Type B pancreatic cell (in vitro differentiated cells): ENCODE data around the gene SEMA3D. TPM values are rescaled to one million over a fixed set of nuclear protein-coding genes. Genes with fewer than 3 reads are reported as not detected.

Experiments used
- DNase-seq: peaks from one replicate; pipeline ENCODE4 v3.0.0; 2021; ENCODE audit warnings: mixed read lengths; ENCODE audit not compliant: unreplicated experiment; ENCODE audit errors: extremely low spot score
- H3K27ac Mint-ChIP-seq: 2 replicates; pipeline ENCODE4 v1.8.0; 2021; ENCODE audit warnings: mild to moderate bottlenecking, mixed read lengths
- H3K27me3 Mint-ChIP-seq: 2 replicates; pipeline ENCODE4 v1.8.0; 2021; ENCODE audit warnings: mixed read lengths
- H3K36me3 Mint-ChIP-seq: 2 replicates; pipeline ENCODE4 v1.8.0; 2021; ENCODE audit warnings: mixed read lengths
- H3K4me1 Mint-ChIP-seq: one replicate; pipeline ENCODE4 v1.8.0; 2021; ENCODE audit warnings: mixed read lengths; ENCODE audit not compliant: unreplicated experiment
- H3K4me3 Mint-ChIP-seq: 2 replicates; pipeline ENCODE4 v1.8.0; 2021; ENCODE audit warnings: mild to moderate bottlenecking, mixed read lengths
- H3K9me3 Mint-ChIP-seq: 2 replicates; pipeline ENCODE4 v1.8.0; 2021; ENCODE audit warnings: mixed read lengths
- total RNA-seq: library from RNA; stranded (reverse); gene quantifications from 2 replicates; pipeline ENCODE4 v1.2.1, GENCODE V29; 2021; ENCODE audit warnings: low replicate concordance
- TF ChIP-seq, protein P1 (sequence below): fragments of 200-600 bp; sonication (generic); conservative IDR thresholded peaks from 2 replicates; pipeline ENCODE4 v1.5.0; 2021; ENCODE audit warnings: antibody characterized with exemption, mild to moderate bottlenecking

SEMA3D gene
- total RNA-seq, 1 donor from 2014 or later = 52.9 TPM

DNA sequence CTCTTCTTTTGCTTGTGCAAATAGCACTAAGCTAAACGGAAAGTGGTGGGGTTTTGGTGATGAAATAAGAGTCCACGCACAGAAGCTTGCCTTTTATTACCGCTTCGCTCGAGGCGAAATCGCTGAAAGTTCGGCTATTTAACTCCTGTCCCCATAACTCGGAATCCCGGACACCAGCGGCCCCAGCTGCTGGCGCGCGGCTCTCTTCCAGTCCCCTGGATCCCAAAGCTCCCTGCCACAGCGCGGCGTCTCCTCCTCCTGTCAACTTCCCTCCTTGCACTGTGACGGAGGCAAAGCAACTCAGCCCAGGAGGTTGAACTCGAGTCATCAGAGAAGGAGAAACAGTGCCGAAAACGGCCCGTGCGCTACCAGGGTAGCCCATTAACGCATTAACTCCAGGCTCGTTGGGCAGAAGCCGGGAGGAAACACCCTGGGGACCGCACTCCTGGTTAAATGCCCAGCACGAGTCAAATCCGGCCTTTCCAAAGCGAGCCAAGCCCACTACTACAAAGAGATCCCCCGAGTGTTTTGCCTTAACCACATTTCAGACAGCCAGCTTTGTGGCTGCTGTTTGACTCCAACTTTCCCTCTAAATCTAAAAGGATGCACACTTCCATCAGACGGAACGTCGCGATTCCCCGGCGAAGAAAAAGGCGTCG lies 1.3 kb downstream of the SEMA3D start:
- Mint-ChIP-seq H3K27ac (peak overlapping the region; percentile 83), H3K9me3 (no peaks in the 10 kb centered on the region), H3K36me3 (peaks cover 18% of the 10 kb centered on the region), H3K4me1 (peaks cover 18% of the 10 kb centered on the region), H3K27me3 (peaks cover 29% of the 10 kb centered on the region), H3K4me3 (peak overlapping the region; percentile 91)
- DNase-seq = peak; percentile 69
- TF ChIP-seq, protein P1, sequence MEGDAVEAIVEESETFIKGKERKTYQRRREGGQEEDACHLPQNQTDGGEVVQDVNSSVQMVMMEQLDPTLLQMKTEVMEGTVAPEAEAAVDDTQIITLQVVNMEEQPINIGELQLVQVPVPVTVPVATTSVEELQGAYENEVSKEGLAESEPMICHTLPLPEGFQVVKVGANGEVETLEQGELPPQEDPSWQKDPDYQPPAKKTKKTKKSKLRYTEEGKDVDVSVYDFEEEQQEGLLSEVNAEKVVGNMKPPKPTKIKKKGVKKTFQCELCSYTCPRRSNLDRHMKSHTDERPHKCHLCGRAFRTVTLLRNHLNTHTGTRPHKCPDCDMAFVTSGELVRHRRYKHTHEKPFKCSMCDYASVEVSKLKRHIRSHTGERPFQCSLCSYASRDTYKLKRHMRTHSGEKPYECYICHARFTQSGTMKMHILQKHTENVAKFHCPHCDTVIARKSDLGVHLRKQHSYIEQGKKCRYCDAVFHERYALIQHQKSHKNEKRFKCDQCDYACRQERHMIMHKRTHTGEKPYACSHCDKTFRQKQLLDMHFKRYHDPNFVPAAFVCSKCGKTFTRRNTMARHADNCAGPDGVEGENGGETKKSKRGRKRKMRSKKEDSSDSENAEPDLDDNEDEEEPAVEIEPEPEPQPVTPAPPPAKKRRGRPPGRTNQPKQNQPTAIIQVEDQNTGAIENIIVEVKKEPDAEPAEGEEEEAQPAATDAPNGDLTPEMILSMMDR = no peak

DNA sequence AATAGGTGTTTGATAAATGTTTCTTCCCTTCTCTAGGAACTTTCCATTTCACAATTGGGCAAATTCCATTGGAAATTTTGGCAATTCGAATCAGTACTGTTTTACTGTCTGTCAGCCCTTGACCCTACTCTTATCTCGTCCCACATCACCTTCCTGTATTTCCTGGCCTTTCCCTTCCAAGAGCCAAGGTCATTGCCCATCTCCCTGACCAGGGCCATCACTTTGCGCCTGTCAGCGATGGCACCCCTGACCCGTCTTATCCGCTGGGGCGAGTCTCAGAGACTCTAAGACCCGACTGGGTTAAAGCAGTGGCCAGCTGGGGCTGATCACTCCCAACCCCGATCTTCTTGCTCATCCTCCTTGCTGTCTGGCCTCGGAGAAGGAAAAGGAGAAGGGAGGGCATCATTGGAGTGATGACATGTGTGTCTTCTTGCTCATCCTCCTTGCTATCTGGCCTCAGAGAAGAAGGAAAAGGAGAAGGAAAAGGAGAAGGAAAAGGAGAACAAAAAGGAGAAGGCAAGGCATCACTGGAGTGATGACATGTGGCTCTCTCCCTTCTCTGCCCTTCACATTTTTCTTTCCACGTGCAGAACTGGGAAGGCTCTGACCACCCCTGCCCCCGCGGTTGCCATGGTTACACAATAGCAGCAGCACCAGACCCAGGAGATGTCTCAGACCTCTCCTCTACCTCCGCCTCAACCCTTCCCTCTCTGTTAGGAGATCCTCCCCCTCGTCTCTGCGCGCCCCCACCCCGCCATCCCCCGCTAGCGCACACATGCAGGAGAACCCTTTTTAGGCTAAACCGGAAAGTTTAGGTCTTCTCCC lies 2.0 kb downstream of the SEMA3D start:
- peak; percentile 71 for DNase-seq

DNA sequence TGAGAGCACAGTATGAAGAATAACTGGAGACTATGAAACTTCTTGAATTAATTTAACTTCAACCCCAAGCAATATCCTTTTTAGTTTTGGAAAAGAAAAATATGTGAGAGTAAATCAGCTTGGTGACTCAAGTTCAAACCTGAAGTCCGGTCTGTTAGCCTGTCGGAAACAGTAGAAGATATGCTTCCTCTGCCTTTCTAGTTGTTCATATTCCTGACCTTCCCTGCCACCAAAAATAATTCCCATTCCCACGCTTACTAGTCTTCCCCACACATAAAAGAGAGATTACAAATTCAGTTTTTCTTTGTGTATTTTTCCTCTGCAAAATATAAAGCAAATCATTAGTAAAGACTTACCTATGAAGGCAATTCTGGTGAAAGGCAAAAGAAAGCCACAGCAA lies 3.6 kb downstream of the SEMA3D start:
- H3K36me3 Mint-ChIP-seq = peaks cover 30% of the 10 kb centered on the region
- H3K4me3 Mint-ChIP-seq = peak overlapping the region; percentile 91
- TF ChIP-seq, protein P1 = no peak
- peak overlapping the region; percentile 9 for H3K27ac Mint-ChIP-seq
- H3K4me1 Mint-ChIP-seq = peaks cover 18% of the 10 kb centered on the region
- H3K9me3 Mint-ChIP-seq = peaks cover 6% of the 10 kb centered on the region
- peaks cover 29% of the 10 kb centered on the region for H3K27me3 Mint-ChIP-seq
- DNase-seq = no peak

More for the DNA sequence above, 2.0 kb downstream of the SEMA3D start:
- Mint-ChIP-seq H3K36me3 (peaks cover 23% of the 10 kb centered on the region), H3K9me3 (no peaks in the 10 kb centered on the region), H3K27ac (peak overlapping the region; percentile 83), H3K4me1 (peaks cover 18% of the 10 kb centered on the region), H3K27me3 (peaks cover 29% of the 10 kb centered on the region), H3K4me3 (peak overlapping the region; percentile 91)
- TF ChIP-seq, protein P1 = no peak

DNA sequence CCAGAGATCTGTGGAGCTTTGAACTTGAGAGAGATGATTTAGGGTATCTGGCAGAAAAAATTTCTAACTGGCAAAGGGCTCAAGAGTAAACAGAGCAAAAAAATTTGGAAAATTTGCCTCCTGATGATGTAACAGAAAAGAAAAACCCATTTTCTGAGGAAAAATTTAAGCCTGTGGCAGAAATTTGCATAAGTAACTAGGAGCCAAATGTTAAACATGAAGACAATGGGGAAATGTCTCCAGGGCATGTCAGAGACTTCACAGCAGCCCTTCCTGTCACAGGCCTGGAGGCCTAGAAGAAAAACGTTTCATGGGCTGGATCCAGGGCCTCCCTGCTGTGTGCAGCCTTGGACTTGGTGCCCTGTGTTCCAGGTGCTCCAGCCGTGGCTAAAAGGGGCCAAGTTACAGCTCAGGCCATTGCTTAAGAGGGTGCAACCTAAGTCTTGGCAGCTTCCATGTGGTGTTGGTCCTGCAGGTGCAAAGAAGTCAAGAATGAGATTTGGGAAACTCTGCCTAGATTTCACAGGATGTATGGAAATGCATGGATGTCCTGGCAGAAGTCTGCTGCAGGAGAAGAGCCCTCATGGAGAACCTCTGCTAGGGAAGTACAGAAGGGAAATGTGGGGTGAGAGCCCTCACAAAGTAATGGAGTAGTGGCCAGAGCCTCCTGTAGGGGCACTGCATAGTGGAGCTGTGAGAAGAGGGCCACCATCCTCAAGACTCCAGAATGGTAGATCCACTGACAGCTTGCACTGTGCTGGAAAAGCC lies 8.1 kb downstream of the SEMA3D start:
- H3K9me3 Mint-ChIP-seq = peaks cover 10% of the 10 kb centered on the region
- no peak overlapping the region for H3K27ac Mint-ChIP-seq
- H3K36me3 Mint-ChIP-seq = peaks cover 37% of the 10 kb centered on the region
- H3K4me3 Mint-ChIP-seq = no peak overlapping the region
- H3K4me1 Mint-ChIP-seq = no peaks in the 10 kb centered on the region
- DNase-seq = no peak
- TF ChIP-seq, protein P1 = no peak
- H3K27me3 Mint-ChIP-seq = peaks cover 7% of the 10 kb centered on the region

DNA sequence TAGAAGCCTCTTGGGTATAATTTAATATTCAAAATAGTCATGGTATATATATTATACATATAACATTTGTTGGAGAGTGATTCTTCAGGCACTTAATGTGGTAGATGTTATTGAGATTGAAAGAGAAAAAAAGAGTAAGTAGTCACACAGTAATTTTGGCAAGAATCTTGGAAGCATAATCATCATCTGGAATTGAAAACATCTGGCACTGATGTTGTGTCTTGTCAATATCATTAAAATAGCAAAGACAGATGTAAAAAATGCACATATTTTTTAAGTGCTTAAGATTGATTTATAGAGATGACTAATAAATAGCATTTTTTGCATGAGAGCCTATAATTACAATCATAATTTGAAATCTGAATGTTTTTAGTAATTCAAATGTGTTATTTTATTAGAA lies 9.5 kb downstream of the SEMA3D start:
- H3K9me3 Mint-ChIP-seq = peaks cover 10% of the 10 kb centered on the region
- no peak overlapping the region for H3K27ac Mint-ChIP-seq
- H3K36me3 Mint-ChIP-seq = peaks cover 28% of the 10 kb centered on the region
- peaks cover 6% of the 10 kb centered on the region for H3K4me1 Mint-ChIP-seq
- H3K4me3 Mint-ChIP-seq = no peak overlapping the region
- H3K27me3 Mint-ChIP-seq = no peaks in the 10 kb centered on the region
- DNase-seq = no peak
- TF ChIP-seq, protein P1 = no peak
